ENCODE measurements around the gene ASCL5. TPM values are rescaled to one million over a fixed set of nuclear protein-coding genes. Genes with fewer than 3 reads are reported as not detected.

Gene ASCL5
- total and polyA plus RNA-seq, 10 of the 15 experiments (the other 5 are each of a cell fraction or from before 2014, with no cell fraction given): 0.04 TPM; not detected in 9

DNA sequence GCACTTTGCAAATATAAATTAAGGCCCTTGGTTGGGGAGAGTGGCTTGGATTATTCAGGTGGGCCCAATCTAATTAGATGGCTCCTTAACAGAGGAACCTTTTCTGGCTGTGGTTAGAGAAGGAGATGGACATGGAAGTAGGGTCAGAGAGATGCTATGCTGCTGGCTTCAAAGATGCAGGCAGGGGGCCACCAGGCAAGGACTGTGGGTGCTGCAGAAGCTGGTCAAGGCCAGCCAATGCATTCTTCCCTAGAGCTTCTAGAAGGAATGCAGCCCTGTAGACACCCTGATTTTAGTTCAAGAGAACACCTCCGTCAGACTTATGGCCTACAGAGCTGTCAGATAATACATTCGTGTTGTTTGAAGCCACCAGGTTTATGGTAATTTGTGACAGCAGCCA is 31.0 kb upstream of the ASCL5 start:
- Histone ChIP-seq H4K20me1 (ENCODE audit: control insufficient read depth, insufficient read depth) (no peaks in the 10 kb centered on the region), H3K4me1 (ENCODE audit: control insufficient read depth, insufficient read depth, low read length) (peaks cover 10% of the 10 kb centered on the region), H3K27me3 (replicated peaks in 1 of 2; ENCODE audit: control insufficient read depth in 2 of 2, insufficient read depth in 2 of 2, low read length in 1 of 2) (no peaks in the 10 kb centered on the region; a peak in 2 of 4 replicates), H3K9me3 (replicated peaks; ENCODE audit: control insufficient read depth, insufficient read depth, low read length) (no peaks in the 10 kb centered on the region), H3K4me2 (ENCODE audit: control insufficient read depth, insufficient read depth) (no peak overlapping the region), H3K4me3 (no peak overlapping the region), H3K27ac (ENCODE audit: control insufficient read depth, insufficient read depth) (no peak overlapping the region), H2AFZ (ENCODE audit: control insufficient read depth, low read depth, low read length) (no peak overlapping the region), H3K9ac (ENCODE audit: control insufficient read depth, insufficient read depth, low read length) (no peak overlapping the region), H3K36me3 (ENCODE audit: control insufficient read depth in 2 of 2, insufficient read depth in 2 of 2, low read length in 1 of 2) (no peaks in the 10 kb centered on the region), H3K79me2 (ENCODE audit: control insufficient read depth, insufficient read depth, low read length) (peaks cover 5% of the 10 kb centered on the region; the same call in 1 of the 2 replicates)
- ChIA-PET CTCF (interaction anchor here (1.2 to 1.8 kb wide), 3 partner anchors 8 to 186 kb away, joined by 3 to 10 read pairs (median 4); no protein-coding TSS in a partner anchor), POLR2A (no interaction called here), RAD21 (ENCODE audit: unreplicated experiment) (no interaction called here), SMC1A (ENCODE audit: uncharacterized antibody, unreplicated experiment) (no interaction called here)
- DNase-seq (ENCODE audit: low read depth, low spot score): no peak
- intact Hi-C loops (cut with micrococcal nuclease; ENCODE audit: unreplicated experiment): no loop called here
- BruUV-seq (replicated peaks): no TSS peak
- in situ Hi-C loops (cut with MboI): no loop called here
- 5% methylated on average over 2 of the region's 2 CpGs for WGBS (ENCODE audit: insufficient coverage, insufficient replicate concordance, low lambda C conversion rate, missing lambda C conversion rate)
- no peak for FAIRE-seq
- no peak for ATAC-seq
- TF ChIP-seq KDM1A (IDR thresholded peaks at IDR 0.05; ENCODE audit: borderline replicate concordance) (no peak), RAD51 (IDR thresholded peaks at IDR 0.05) (no peak), ZBTB4 (CRISPR knock-in tag; IDR thresholded peaks at IDR 0.05) (no peak), NR2F1 (conservative IDR thresholded peaks at IDR 0.05) (no peak), FOS (IDR thresholded peaks at IDR 0.05; ENCODE audit: borderline replicate concordance, extremely low read depth, insufficient read length) (no peak), USF2 (IDR thresholded peaks at IDR 0.05; ENCODE audit: borderline replicate concordance, low read depth, low read length) (no peak), BCL11A (IDR thresholded peaks at IDR 0.05; ENCODE audit: low read depth, low read length) (no peak), IRF4 (IDR thresholded peaks at IDR 0.05; ENCODE audit: low read depth, low read length) (no peak), TARDBP (IDR thresholded peaks at IDR 0.05; ENCODE audit: borderline replicate concordance) (no peak), NFXL1 (IDR thresholded peaks at IDR 0.05; ENCODE audit: borderline replicate concordance) (no peak), RB1 (IDR thresholded peaks at IDR 0.05; ENCODE audit: borderline replicate concordance) (no peak)
- TF ChIP-seq, protein P1, sequence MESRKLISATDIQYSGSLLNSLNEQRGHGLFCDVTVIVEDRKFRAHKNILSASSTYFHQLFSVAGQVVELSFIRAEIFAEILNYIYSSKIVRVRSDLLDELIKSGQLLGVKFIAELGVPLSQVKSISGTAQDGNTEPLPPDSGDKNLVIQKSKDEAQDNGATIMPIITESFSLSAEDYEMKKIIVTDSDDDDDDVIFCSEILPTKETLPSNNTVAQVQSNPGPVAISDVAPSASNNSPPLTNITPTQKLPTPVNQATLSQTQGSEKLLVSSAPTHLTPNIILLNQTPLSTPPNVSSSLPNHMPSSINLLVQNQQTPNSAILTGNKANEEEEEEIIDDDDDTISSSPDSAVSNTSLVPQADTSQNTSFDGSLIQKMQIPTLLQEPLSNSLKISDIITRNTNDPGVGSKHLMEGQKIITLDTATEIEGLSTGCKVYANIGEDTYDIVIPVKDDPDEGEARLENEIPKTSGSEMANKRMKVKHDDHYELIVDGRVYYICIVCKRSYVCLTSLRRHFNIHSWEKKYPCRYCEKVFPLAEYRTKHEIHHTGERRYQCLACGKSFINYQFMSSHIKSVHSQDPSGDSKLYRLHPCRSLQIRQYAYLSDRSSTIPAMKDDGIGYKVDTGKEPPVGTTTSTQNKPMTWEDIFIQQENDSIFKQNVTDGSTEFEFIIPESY (IDR thresholded peaks at IDR 0.05): no peak
- TF ChIP-seq, protein P2, sequence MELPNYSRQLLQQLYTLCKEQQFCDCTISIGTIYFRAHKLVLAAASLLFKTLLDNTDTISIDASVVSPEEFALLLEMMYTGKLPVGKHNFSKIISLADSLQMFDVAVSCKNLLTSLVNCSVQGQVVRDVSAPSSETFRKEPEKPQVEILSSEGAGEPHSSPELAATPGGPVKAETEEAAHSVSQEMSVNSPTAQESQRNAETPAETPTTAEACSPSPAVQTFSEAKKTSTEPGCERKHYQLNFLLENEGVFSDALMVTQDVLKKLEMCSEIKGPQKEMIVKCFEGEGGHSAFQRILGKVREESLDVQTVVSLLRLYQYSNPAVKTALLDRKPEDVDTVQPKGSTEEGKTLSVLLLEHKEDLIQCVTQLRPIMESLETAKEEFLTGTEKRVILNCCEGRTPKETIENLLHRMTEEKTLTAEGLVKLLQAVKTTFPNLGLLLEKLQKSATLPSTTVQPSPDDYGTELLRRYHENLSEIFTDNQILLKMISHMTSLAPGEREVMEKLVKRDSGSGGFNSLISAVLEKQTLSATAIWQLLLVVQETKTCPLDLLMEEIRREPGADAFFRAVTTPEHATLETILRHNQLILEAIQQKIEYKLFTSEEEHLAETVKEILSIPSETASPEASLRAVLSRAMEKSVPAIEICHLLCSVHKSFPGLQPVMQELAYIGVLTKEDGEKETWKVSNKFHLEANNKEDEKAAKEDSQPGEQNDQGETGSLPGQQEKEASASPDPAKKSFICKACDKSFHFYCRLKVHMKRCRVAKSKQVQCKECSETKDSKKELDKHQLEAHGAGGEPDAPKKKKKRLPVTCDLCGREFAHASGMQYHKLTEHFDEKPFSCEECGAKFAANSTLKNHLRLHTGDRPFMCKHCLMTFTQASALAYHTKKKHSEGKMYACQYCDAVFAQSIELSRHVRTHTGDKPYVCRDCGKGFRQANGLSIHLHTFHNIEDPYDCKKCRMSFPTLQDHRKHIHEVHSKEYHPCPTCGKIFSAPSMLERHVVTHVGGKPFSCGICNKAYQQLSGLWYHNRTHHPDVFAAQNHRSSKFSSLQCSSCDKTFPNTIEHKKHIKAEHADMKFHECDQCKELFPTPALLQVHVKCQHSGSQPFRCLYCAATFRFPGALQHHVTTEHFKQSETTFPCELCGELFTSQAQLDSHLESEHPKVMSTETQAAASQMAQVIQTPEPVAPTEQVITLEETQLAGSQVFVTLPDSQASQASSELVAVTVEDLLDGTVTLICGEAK (IDR thresholded peaks at IDR 0.05; ENCODE audit: borderline replicate concordance): no peak
